GM04503 (cell line): ENCODE measurements around the gene MAPK7.
"Not testable (repeated sequence)": the region's sequence is repeated elsewhere in the genome, so short reads cannot be mapped to it uniquely, and the experiment has no call there.

ENCODE experiments used
- DNase-seq: peaks from one replicate; pipeline ENCODE4 v3.0.0-alpha.2; 2012; ENCODE audit warnings: low read depth

MAPK7 gene

DNA sequence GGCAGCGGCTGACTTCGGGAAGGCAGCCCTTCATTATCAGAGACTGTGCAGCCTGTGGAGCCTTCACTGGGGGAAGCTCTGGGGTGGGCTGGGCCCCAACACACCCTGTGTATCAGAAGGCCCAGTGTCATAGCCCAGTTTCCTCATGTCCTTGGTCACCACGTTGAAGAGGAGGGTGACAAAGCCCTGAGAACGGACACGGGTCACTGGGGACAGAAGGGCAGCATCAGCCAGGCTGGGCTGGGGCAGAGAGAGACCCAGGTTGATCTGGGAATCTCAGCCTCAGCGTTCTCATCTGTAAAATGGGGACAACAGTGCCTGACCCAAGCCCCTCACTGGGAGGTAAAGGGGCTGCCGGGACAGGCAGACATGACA lies 35.1 kb upstream of the MAPK7 start:
- no peak for DNase-seq

DNA sequence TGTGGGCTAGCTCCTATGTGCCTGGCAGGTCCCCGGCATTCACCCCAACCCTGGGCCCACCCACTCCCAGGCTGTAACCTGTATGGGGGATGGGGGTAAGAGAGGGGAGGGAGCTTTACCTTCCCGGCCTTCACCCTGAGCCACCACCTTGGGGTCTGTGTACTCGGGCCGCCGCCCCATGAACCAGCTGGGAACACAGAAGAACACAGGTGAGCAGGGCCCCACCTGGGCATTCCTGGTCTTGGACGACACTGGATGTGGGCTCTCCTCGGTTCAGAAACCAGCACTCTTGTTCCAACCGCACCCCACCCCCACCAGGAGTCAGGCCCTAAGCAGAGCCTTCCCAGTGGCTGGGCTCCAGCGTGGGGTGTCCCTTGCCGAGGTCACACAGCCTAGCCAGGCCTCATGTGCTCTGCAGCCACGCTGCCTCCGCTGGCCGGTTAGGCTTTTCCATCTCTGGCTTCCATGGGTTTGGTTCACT lies 34.6 kb upstream of the MAPK7 start:
- DNase-seq = no peak

GRCh38 chr17:19344311-19345066 lies 33.8 kb upstream of the MAPK7 start:
- DNase-seq = no peak

- no peak for DNase-seq
These were observed 33.2 kb upstream of the MAPK7 start for GRCh38 chr17:19345067-19345460.

DNA sequence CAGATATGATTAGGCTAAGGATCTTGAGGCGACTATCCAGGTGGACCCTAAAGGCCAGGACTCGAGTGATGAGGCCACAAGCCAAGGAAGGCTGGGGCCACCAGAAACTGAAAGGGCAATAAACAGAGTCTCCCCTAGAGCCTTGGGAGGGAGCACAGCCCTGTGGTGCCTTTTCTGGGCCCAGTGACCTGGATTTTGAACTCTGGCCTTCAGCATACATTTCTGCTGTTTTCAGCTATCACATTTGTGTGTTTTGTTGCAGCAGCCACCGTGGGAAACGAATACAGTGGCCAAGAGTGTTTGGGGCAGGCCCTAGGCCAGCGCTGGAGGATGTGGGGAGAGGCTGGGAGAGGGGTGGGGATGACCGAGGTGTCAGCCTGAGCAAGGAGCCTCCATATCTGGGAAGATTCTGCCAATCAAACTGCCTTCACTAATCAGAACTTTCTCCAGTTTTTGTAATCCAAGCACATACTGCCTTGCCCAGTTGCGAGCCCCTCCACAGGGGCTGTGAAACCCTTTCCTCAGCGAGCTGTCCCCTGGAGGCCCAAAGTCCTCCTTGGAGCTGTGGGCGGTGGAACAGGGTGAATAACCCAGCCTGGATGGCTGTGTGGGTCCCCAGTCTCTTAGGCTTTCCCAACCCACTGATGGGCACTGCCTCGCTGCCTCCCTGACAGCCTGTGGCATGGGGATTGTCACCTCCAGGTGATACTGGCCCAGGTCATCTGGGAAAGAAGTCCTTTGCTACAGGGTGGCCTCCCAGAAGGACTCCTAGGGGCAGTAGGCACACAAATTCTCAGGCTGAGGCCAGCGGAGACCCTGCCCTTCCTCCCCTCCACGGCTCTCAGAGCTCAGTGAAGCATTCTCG lies 32.6 kb upstream of the MAPK7 start:
- no peak for DNase-seq

- peak; percentile 88 for DNase-seq
These were observed 31.7 kb upstream of the MAPK7 start for GRCh38 chr17:19346351-19347255.

GRCh38 chr17:19347323-19348080 lies 30.8 kb upstream of the MAPK7 start:
- no peak for DNase-seq

GRCh38 chr17:19348081-19348650 lies 30.1 kb upstream of the MAPK7 start:
- DNase-seq = no peak

DNA sequence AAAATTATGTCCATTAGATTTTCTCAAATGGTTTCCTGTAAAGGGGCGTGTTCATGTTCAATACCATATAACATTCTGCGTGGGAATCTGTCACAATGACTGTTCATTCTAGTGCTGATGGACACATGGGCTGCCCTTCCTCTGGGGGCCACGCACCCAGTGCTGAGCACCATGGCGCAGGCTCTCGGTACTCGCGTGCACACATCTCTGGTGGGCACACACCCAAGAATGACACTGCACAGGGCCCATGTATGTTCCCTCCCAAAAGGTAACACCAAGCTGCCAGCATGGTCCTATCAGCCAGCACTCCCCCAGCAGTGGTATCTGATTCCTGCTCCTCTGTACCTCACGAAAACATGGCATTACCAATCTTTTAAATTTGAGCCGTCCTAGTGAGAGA lies 29.5 kb upstream of the MAPK7 start:
- no peak for DNase-seq

- not testable (repeated sequence) for DNase-seq
These were observed 24.9 kb upstream of the MAPK7 start for GRCh38 chr17:19353401-19353800.

DNA sequence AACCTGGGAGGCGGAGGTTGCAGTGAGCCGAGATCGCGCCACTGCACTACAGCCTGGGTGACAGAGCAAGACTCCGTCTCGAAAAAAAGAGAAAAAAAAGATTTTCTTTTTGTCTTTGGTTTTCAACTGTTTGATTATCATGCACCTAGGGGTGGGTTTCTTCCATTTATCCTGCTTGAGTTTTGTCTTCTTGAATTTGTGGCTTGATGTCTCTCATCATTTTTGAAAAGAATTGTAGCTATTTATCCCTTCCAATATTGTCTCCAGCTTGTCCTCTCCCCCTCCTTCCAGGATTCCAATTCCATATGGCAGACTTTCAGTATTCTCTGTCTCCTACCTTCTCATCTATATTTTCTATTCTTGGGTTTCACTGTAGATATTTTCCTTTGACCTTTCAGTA lies 23.6 kb upstream of the MAPK7 start:
- DNase-seq = no peak

DNA sequence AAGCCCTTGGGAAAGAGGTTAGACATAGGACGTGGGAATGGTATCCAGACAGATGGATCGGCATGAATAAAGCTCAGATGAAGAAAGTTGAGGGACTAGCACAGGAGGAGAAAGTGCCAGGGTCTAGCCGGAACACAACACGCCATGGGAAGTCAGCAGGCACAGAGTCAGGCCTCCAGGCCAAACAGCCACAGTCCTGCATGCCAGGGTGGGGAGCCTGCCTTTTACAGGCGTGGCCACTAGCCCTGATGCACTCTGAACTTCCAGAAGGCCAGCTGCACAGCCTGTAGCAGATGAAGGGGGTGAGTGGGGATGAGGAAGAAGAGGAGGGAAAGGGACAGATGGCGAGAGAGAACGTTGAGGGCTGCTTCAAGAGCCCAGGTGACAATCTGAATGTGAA lies 20.9 kb upstream of the MAPK7 start:
- DNase-seq = no peak

DNA sequence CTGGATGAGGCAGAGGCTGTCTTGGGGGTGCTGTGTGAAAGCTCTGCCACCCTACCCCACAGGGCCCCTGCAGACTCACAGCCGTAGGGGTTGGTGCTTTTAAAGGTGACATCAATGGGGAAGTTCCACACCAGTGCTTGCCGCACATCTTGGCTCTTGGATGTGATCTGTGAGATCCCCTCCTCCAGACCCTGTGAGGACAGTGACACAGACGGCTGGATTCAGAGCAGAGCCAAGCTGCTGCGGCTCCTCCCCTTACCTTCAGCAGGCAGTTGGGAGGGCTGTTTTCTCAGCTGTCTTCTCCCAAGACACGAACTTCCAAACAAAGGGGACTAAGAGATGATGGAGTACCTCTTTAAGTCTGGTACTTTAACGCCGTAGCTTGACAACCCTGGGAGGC lies 20.5 kb upstream of the MAPK7 start:
- no peak for DNase-seq

- no peak for DNase-seq
These were observed 19.1 kb upstream of the MAPK7 start for GRCh38 chr17:19359151-19359550.

GRCh38 chr17:19359856-19360255 lies 18.4 kb upstream of the MAPK7 start:
- no peak for DNase-seq

- no peak for DNase-seq
These were observed 17.5 kb upstream of the MAPK7 start for GRCh38 chr17:19360772-19361171.

DNA sequence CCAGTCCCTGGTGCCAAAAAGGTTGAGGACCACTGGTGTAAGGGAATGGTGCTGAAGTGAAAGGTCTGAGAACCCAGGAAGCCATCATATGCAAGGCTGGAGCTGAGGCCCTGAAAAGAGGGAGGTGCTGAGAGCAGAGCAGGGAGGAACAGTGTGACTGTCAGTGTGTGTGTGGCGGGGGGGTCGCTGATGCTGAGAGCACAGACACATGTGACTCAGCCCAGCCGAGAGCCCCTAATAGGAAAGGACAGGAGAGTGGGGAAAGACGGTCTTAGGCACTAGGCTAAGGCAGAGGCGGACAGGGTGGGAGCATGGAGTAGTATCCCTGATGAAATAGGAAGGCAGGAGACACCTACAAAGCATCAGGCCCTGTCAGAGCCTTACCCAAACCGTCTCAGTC lies 17.0 kb upstream of the MAPK7 start:
- DNase-seq = no peak

DNA sequence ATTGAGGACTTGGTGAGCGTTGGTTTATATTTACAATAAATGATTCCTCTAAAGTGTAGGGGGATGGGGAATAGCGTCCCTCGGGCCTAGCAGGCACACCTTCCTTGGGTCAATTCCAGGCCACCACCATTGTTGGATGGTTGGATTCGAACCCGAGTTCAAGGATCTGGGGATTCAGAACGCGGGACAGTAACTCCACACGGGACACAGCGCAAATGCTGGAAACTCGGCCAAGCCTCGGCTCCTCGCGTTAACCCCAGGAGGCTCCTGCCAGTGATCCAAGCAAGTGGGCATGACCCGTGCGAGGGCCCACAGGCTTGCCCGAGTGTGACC lies 16.4 kb upstream of the MAPK7 start:
- DNase-seq = no peak

DNA sequence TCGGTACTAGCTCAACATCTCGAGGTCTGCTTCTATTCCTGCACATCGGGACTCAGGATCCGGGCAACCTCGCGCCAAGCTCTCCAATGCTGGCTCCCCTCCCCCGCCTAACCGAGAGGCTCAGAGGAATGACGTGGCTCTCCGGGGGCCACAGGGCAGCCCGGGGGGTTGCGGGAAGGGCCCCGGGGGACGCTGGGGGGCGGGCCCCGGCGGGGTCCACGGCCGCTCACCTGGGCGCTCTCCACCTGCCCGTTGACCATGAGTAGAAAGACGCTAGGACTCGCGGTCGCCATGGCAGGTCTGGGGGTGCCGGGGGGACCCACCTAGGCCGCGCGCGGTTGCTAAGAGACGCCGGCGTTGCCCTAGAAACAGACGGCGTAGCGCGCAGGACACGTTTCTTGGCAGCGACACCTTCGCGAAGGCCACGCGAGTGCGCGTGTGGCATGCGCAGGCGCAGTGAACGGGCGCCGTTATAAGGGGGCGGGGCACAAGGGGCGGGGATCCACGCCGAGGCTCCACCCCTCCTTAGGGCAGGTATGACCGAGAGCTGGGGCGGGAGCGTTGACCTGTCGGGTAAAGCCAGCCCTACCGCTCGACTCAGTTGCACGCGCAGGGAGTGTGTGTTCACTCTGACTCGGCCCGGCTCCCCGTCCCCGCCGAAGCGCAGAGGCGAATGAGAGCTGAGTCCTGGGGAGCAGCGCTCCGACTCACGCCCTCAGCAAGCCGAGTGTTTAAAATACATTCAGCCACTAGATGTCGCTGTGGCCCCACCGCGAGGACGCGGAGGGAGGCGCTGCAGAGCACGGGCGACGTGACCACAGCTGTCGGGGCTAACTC lies 15.8 kb upstream of the MAPK7 start, which contains the start of gene B9D1:
Gene B9D1, minus strand, starts transcription at position 447 of the 837 bp plus-strand sequence. Its CDS starts 154 bp downstream, at position 293.
- DNase-seq = peak; percentile 39

DNA sequence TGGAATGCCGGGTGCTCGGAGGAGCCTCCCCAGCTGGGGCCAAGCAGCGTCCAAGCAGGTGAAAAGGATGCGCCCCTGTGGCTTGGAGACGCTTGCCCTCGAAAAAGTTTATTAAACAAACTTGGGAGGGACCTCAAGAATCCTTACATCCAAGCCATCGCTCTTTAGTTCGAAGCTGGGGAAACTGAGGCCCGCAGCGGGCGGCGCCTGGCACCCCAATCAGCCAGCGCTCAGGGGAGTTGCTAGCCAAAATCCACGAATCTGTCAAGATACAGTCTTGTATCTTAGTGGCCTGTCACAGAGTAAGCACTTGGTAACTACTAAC lies 15.2 kb upstream of the MAPK7 start:
- DNase-seq = no peak
